ENCODE results near the gene WDHD1. TPM values are rescaled to one million over a fixed set of nuclear protein-coding genes. Genes with fewer than 3 reads are reported as not detected.
A peak's percentile ranks its signal among the peaks of the same experiment; 100 is the strongest.
"Not testable (repeated sequence)": the region's sequence is repeated elsewhere in the genome, so short reads cannot be mapped to it uniquely, and the experiment has no call there.

The WDHD1 gene
- total and polyA plus RNA-seq, 2 experiments from 2014 or later, result 6.6 to 9.6 TPM

DNA sequence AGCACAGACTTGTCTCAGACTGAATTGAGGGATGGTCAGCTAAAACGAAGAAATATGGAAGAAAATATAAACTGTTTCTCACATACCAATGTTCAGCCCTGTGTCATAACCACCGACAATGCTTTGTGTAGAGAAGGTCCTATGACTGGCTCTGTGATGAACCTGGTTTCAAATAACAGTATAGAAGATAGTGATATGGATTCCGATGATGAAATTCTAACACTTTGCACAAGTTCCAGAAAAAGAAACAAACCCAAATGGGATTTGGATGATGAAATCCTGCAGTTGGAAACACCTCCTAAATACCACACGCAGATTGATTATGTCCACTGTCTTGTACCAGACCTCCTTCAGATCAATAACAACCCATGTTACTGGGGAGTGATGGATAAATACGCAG is 16.6 kb upstream of the WDHD1 start:
- WGBS, 2 experiments (ENCODE audit: low coverage in 1 of 2, low lambda C conversion rate in 2 of 2, missing lambda C conversion rate in 2 of 2), result 96 to 98% methylated on average over 5 of the region's 5 CpGs
- DNase-seq, result no peak
- no peak overlapping the region for H2AFZ ChIP-seq
- H3K79me2 ChIP-seq (ENCODE audit: insufficient read depth), result peaks cover 41% of the 10 kb centered on the region
- H3K4me1 ChIP-seq (ENCODE audit: insufficient read depth), result no peaks in the 10 kb centered on the region
- no peak overlapping the region for H3K27ac ChIP-seq
- peaks cover 11% of the 10 kb centered on the region for H3F3A ChIP-seq (ENCODE audit: insufficient read depth)
- no peaks in the 10 kb centered on the region for H3K9me3 ChIP-seq (ENCODE audit: low read depth)
- no peak overlapping the region for H3K4me3 ChIP-seq
- no peak overlapping the region for H3K4me2 ChIP-seq (ENCODE audit: unreplicated experiment)
- no peaks in the 10 kb centered on the region for H3K27me3 ChIP-seq (replicated peaks; ENCODE audit: insufficient read depth)
- H3K9ac ChIP-seq, result no peak overlapping the region
- no peaks in the 10 kb centered on the region for H3K9me2 ChIP-seq (ENCODE audit: insufficient read depth)
- TF ChIP-seq EZH2phosphoT487 (IDR thresholded peaks at IDR 0.05; ENCODE audit: insufficient read depth, low read depth) (no peak), EZH2 (IDR thresholded peaks at IDR 0.05; ENCODE audit: insufficient read depth, poor library complexity, severe bottlenecking) (no peak)
- H3K36me3 ChIP-seq (ENCODE audit: low read depth), result peaks cover 28% of the 10 kb centered on the region; the same call in 1 of the 2 replicates
- no peaks in the 10 kb centered on the region for H4K20me1 ChIP-seq (ENCODE audit: insufficient read depth)
- in situ Hi-C loops (cut with MboI), result no loop called here

DNA sequence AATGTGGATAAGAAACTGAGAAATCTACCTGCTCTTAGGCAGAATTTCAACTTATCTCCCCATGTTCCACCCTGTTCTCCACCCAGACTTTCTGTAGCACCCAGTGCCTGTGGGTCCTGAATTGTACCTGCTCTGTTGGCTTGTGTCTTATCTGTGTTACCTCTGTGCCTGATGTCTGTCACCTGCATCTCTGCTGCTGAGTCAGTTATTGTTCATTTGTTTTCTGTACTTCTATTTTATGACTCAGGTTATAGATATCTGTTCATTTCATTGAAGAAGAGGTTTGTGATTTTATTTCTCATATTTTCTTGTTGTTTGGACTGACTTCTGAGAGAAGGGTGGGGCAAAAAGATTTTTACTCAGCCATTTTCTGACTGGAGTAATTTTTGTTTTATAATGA is 11.8 kb upstream of the WDHD1 start:
- DNase-seq, result no peak
- TF ChIP-seq EZH2 (IDR thresholded peaks at IDR 0.05; ENCODE audit: insufficient read depth, poor library complexity, severe bottlenecking) (no peak), EZH2phosphoT487 (IDR thresholded peaks at IDR 0.05; ENCODE audit: insufficient read depth, low read depth) (no peak)
- H3K9me3 ChIP-seq (ENCODE audit: low read depth), result no peaks in the 10 kb centered on the region
- no peak overlapping the region for H3K4me2 ChIP-seq (ENCODE audit: unreplicated experiment)
- no peak overlapping the region for H3K4me3 ChIP-seq
- no peaks in the 10 kb centered on the region for H3K4me1 ChIP-seq (ENCODE audit: insufficient read depth)
- no peaks in the 10 kb centered on the region for H3K9me2 ChIP-seq (ENCODE audit: insufficient read depth)
- peaks cover 85% of the 10 kb centered on the region for H3K79me2 ChIP-seq (ENCODE audit: insufficient read depth)
- H3K27ac ChIP-seq, result no peak overlapping the region
- no peaks in the 10 kb centered on the region for H4K20me1 ChIP-seq (ENCODE audit: insufficient read depth)
- H3K27me3 ChIP-seq (replicated peaks; ENCODE audit: insufficient read depth), result no peaks in the 10 kb centered on the region
- in situ Hi-C loops (cut with MboI), result no loop called here
- no peak overlapping the region for H3K9ac ChIP-seq
- peaks cover 14% of the 10 kb centered on the region for H3F3A ChIP-seq (ENCODE audit: insufficient read depth)
- H3K36me3 ChIP-seq (ENCODE audit: low read depth), result peaks cover 22% of the 10 kb centered on the region; the same call in 1 of the 2 replicates
- no peak overlapping the region for H2AFZ ChIP-seq

DNA sequence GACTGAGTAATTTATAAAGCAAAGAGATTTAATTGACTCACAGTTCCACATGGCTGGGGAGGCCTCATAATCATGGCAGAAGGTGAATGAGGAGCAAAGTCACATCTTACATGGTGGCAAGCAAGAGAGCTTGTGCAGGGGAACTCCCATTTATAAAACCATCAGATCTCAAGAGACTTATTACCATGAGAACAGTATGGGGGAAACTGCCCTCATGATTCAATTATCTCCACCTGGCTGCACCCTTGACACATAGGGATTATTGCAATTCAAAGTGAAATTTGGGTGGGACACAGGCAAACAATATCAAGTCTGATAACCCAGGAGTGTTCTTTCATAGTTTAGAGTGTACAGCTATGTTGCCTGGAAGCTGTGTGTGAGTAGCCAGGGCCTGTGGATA is 11.1 kb upstream of the WDHD1 start:
- peaks cover 15% of the 10 kb centered on the region; the same call in 1 of the 2 replicates for H3K36me3 ChIP-seq (ENCODE audit: low read depth)
- peaks cover 92% of the 10 kb centered on the region for H3K79me2 ChIP-seq (ENCODE audit: insufficient read depth)
- H3K4me3 ChIP-seq, result not testable (repeated sequence)

DNA sequence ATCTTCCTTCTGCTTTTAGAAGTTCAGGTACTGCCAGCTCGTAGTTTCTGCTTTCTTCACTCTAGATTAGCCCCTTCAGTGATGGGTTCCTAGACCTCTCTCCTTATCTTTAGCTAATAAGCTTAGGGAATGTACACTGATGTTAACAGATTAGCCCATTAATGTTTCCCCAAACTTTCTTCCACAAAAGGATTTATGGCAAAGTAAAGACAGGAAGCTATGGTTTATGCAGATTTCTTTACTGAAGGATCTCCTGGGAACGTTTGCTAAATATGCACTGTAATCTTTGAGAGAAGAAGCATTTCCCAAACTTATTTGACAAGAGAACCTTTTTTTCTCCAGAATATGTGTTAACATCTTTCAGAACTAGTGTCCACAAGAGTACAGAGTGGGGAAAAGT is 4.3 kb upstream of the WDHD1 start:
- 21 to 30% methylated on average over 2 of the region's 2 CpGs for WGBS, 2 experiments (ENCODE audit: low coverage in 1 of 2, low lambda C conversion rate in 2 of 2, missing lambda C conversion rate in 2 of 2)
- peaks cover 29% of the 10 kb centered on the region for H3K4me1 ChIP-seq (ENCODE audit: insufficient read depth)
- H3K4me3 ChIP-seq, result no peak overlapping the region
- peaks cover 4% of the 10 kb centered on the region; the same call in 1 of the 2 replicates for H4K20me1 ChIP-seq (ENCODE audit: insufficient read depth)
- DNase-seq, result no peak
- H3K36me3 ChIP-seq (ENCODE audit: low read depth), result peaks cover 8% of the 10 kb centered on the region; the same call in 1 of the 2 replicates
- H3K27ac ChIP-seq, result no peak overlapping the region
- peaks cover 15% of the 10 kb centered on the region; the same call in 1 of the 2 replicates for H3F3A ChIP-seq (ENCODE audit: insufficient read depth)
- no peaks in the 10 kb centered on the region for H3K27me3 ChIP-seq (replicated peaks; ENCODE audit: insufficient read depth)
- in situ Hi-C loops (cut with MboI), result no loop called here
- H3K79me2 ChIP-seq (ENCODE audit: insufficient read depth), result peaks cover 93% of the 10 kb centered on the region
- no peaks in the 10 kb centered on the region for H3K9me3 ChIP-seq (ENCODE audit: low read depth)
- TF ChIP-seq EZH2phosphoT487 (IDR thresholded peaks at IDR 0.05; ENCODE audit: insufficient read depth, low read depth), result no peak
- H3K9ac ChIP-seq, result no peak overlapping the region
- no peaks in the 10 kb centered on the region for H3K9me2 ChIP-seq (ENCODE audit: insufficient read depth)
- no peak overlapping the region for H3K4me2 ChIP-seq (ENCODE audit: unreplicated experiment)
- H2AFZ ChIP-seq, result no peak overlapping the region

More for the DNA sequence above, 11.1 kb upstream of the WDHD1 start:
- H3K27me3 ChIP-seq (replicated peaks; ENCODE audit: insufficient read depth); DNase-seq; H3K9me2 ChIP-seq (ENCODE audit: insufficient read depth); H3K4me1 ChIP-seq (ENCODE audit: insufficient read depth); H2AFZ ChIP-seq; H3K4me2 ChIP-seq (ENCODE audit: unreplicated experiment); H3K9ac ChIP-seq; H3K9me3 ChIP-seq (ENCODE audit: low read depth); in situ Hi-C loops (cut with MboI); H3K27ac ChIP-seq; H4K20me1 ChIP-seq (ENCODE audit: insufficient read depth): not testable (repeated sequence)
- H3F3A ChIP-seq (ENCODE audit: insufficient read depth), result peaks cover 14% of the 10 kb centered on the region

DNA sequence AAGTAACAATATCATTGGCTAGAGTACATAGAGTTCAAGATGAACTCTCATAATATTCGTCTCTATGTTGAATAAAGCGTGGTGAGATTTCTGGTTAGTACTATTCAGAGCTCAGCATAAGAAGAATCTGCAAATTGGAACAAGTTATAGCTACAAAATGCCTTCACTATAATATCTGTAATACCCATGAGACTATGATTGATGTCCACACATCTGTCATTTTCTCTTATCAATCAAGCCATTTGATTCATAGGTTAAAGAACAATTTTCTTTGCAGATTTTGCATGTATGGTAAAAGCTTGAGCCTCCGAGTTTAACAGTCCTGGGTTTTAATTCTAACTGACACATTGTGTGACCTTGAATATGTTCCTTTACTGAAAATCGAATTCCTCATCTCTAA is 1.6 kb upstream of the WDHD1 start:
- peak overlapping the region; percentile 84; the same call in 1 of the 2 replicates for H3K27ac ChIP-seq
- 52 to 56% methylated on average over 4 of the region's 4 CpGs for WGBS, 2 experiments (ENCODE audit: low coverage in 1 of 2, low lambda C conversion rate in 2 of 2, missing lambda C conversion rate in 2 of 2)
- H3K27me3 ChIP-seq (replicated peaks; ENCODE audit: insufficient read depth), result no peaks in the 10 kb centered on the region

More for the DNA sequence above, 1.6 kb upstream of the WDHD1 start:
- H3K9me3 ChIP-seq (ENCODE audit: low read depth), result no peaks in the 10 kb centered on the region
- no peaks in the 10 kb centered on the region for H3K36me3 ChIP-seq (ENCODE audit: low read depth)
- TF ChIP-seq EZH2phosphoT487 (IDR thresholded peaks at IDR 0.05; ENCODE audit: insufficient read depth, low read depth) (no peak), EZH2 (IDR thresholded peaks at IDR 0.05; ENCODE audit: insufficient read depth, poor library complexity, severe bottlenecking) (no peak)
- peaks cover 4% of the 10 kb centered on the region; the same call in 1 of the 2 replicates for H4K20me1 ChIP-seq (ENCODE audit: insufficient read depth)
- H3K4me3 ChIP-seq, result peak overlapping the region; percentile 91
- in situ Hi-C loops (cut with MboI), result no loop called here
- H2AFZ ChIP-seq, result peak overlapping the region; percentile 98
- H3K4me1 ChIP-seq (ENCODE audit: insufficient read depth), result peaks cover 35% of the 10 kb centered on the region
- H3K9ac ChIP-seq, result peak overlapping the region; percentile 91
- no peaks in the 10 kb centered on the region for H3K9me2 ChIP-seq (ENCODE audit: insufficient read depth)
- peak overlapping the region; percentile 98 for H3K4me2 ChIP-seq (ENCODE audit: unreplicated experiment)
- peaks cover 15% of the 10 kb centered on the region; the same call in 1 of the 2 replicates for H3F3A ChIP-seq (ENCODE audit: insufficient read depth)
- peaks cover 85% of the 10 kb centered on the region for H3K79me2 ChIP-seq (ENCODE audit: insufficient read depth)
- DNase-seq, result no peak

All from GM23248 (cell line).